IMR-90 (cell line): Measurements from ENCODE around the gene FTO. TPM values are rescaled to one million over a fixed set of nuclear protein-coding genes. Genes with fewer than 3 reads are reported as not detected.
"Not testable (repeated sequence)": the region's sequence is repeated elsewhere in the genome, so short reads cannot be mapped to it uniquely, and the experiment has no call there.

ENCODE experiments used
- ATAC-seq: fragments of 200-7000 bp; cut with Tn5 transposase; 2 replicates; pipeline ENCODE4 v1.9.1; 2020; ENCODE audit warnings: low read depth, mild to moderate bottlenecking, moderate library complexity
- BruUV-seq: library from RNA; stranded (reverse); fragments of 400-500 nt; replicated peaks from 2 replicates; lab custom pipeline; 2021; lab: Mats Ljungman, UMichigan
- CTCF ChIA-PET: fragments of 300-600 bp; formaldehyde crosslinking; extraction: SDS; loops from one replicate; lab custom pipeline; 2021; ENCODE audit warnings: antibody characterized with exemption; lab: Yijun Ruan, JAX
- POLR2A ChIA-PET: fragments of 300-600 bp; sonication (Branson Sonifier 250); formaldehyde crosslinking; loops from one replicate; lab custom pipeline; 2022; ENCODE audit warnings: antibody characterized with exemption; ENCODE audit not compliant: unreplicated experiment; lab: Charles Lee
- DNase-seq: peaks from one replicate; pipeline ENCODE4 v3.0.0; 2013
- H2AFZ ChIP-seq: replicated peaks from 2 replicates; pipeline ENCODE3; 2013; ENCODE audit warnings: low read length, mild to moderate bottlenecking; ENCODE audit not compliant: poor library complexity
- H2AK5ac ChIP-seq: 2 replicates; pipeline ENCODE4 v1.6.1; 2013; ENCODE audit warnings: low read depth, low read length, inconsistent platforms
- H2AK9ac ChIP-seq: replicated peaks from 2 replicates; pipeline ENCODE3; 2013; ENCODE audit warnings: mild to moderate bottlenecking, low read depth, low read length, moderate library complexity; ENCODE audit not compliant: poor library complexity
- H2BK120ac ChIP-seq: 2 replicates; pipeline ENCODE4 v1.6.1; 2013; ENCODE audit warnings: low read depth, low read length, inconsistent platforms
- H2BK15ac ChIP-seq: 3 replicates; pipeline ENCODE4 v1.6.1; 2013; ENCODE audit warnings: low read depth, low read length, inconsistent platforms
- H2BK20ac ChIP-seq: 2 replicates; pipeline ENCODE4 v1.6.1; 2013; ENCODE audit warnings: low read depth, mild to moderate bottlenecking, inconsistent platforms, low read length, moderate library complexity
- H2BK5ac ChIP-seq: 2 replicates; pipeline ENCODE4 v1.6.1; 2013; ENCODE audit warnings: mild to moderate bottlenecking, low read depth, low read length, inconsistent platforms; ENCODE audit not compliant: poor library complexity, severe bottlenecking
- H3K14ac ChIP-seq: replicated peaks from 2 replicates; pipeline ENCODE4 v1.6.1; 2013; ENCODE audit warnings: low read depth, low read length, inconsistent platforms
- H3K18ac ChIP-seq: 2 replicates; pipeline ENCODE4 v1.6.1; 2013; ENCODE audit warnings: low read depth, low read length, control low read depth
- H3K23ac ChIP-seq: 2 replicates; pipeline ENCODE4 v1.6.1; 2013; ENCODE audit warnings: low read depth, low read length, inconsistent platforms
- H3K27ac ChIP-seq: 2 replicates; pipeline ENCODE4 v1.5.1; 2013; ENCODE audit warnings: mild to moderate bottlenecking, control low read depth, low read length; ENCODE audit not compliant: insufficient read depth
- H3K27me3 ChIP-seq: 2 replicates; pipeline ENCODE4 v1.6.1; 2013; ENCODE audit warnings: low read length; ENCODE audit not compliant: control insufficient read depth, insufficient read depth
- H3K36me3 ChIP-seq: 2 replicates; pipeline ENCODE4 v1.6.1; 2013; ENCODE audit warnings: low read length, mixed read lengths; ENCODE audit not compliant: control insufficient read depth, insufficient read depth
- H3K4ac ChIP-seq: 2 replicates; pipeline ENCODE4 v1.6.1; 2013; ENCODE audit warnings: low read depth, low read length, inconsistent platforms
- H3K4me1 ChIP-seq: 2 replicates; pipeline ENCODE4 v1.6.1; 2013; ENCODE audit warnings: low read length, mixed read lengths; ENCODE audit not compliant: control insufficient read depth, insufficient read depth
- H3K4me2 ChIP-seq: 2 replicates; pipeline ENCODE4 v1.6.1; 2013; ENCODE audit warnings: low read depth, mild to moderate bottlenecking, control low read depth, low read length, moderate library complexity
- H3K4me3 ChIP-seq: 2 replicates; pipeline ENCODE4 v1.5.1; 2013; ENCODE audit warnings: low read depth, mild to moderate bottlenecking, control low read depth, low read length, moderate library complexity; ENCODE audit not compliant: insufficient read depth
- H3K56ac ChIP-seq: 2 replicates; pipeline ENCODE4 v1.6.1; 2013; ENCODE audit warnings: low read length, inconsistent platforms; ENCODE audit not compliant: insufficient read depth; ENCODE audit errors: extremely low read depth
- H3K79me1 ChIP-seq, 2 experiments: 2 replicates each; pipeline ENCODE4 v1.6.1; 2013; ENCODE audit warnings: low read length in 2 of 2, inconsistent platforms in 1 of 2, low read depth in 1 of 2
- H3K9ac ChIP-seq: 2 replicates; pipeline ENCODE4 v1.6.1; 2013; ENCODE audit warnings: low read depth, low read length, control low read depth
- H3K9me1 ChIP-seq: 2 replicates; pipeline ENCODE4 v1.6.1; 2013; ENCODE audit warnings: low read length, inconsistent platforms; ENCODE audit not compliant: insufficient read depth
- H3K9me3 ChIP-seq: 2 replicates; pipeline ENCODE4 v1.6.1; 2013; ENCODE audit warnings: low read length; ENCODE audit not compliant: control insufficient read depth, insufficient read depth
- H4K20me1 ChIP-seq: 2 replicates; pipeline ENCODE4 v1.6.1; 2013; ENCODE audit warnings: low read length, inconsistent platforms; ENCODE audit not compliant: insufficient read depth
- H4K5ac ChIP-seq: 2 replicates; pipeline ENCODE4 v1.6.1; 2013; ENCODE audit warnings: mild to moderate bottlenecking, low read depth, low read length, control low read depth
- H4K8ac ChIP-seq, 2 experiments: 2 replicates each; pipeline ENCODE4 v1.6.1; 2013; ENCODE audit warnings: low read depth in 2 of 2, low read length in 2 of 2, control low read depth in 1 of 2, inconsistent platforms in 1 of 2
- H4K91ac ChIP-seq: 2 replicates; pipeline ENCODE4 v1.6.1; 2013; ENCODE audit warnings: low read depth, low read length, inconsistent platforms; ENCODE audit not compliant: insufficient read depth
- FOS ChIP-seq: fragments of 150-350 bp; IDR thresholded peaks from 2 replicates; pipeline ENCODE4 v1.6.1; 2016; ENCODE audit warnings: low read depth, low read length
- WGBS, 2 experiments: methylation state at CpG; one replicate each; pipeline versions ENCODE4 v1.1.5 to v1.1.7; 2013; ENCODE audit warnings: missing lambda C conversion rate in 2 of 2; ENCODE audit not compliant: insufficient read length in 1 of 2; ENCODE audit errors: extremely low coverage in 2 of 2; 5-methylcytosine and 5-hydroxymethylcytosine counted together
- dilution Hi-C: fragments of 300-500 bp; cut with HindIII; formaldehyde crosslinking; loops from one replicate; pipeline ENCODE4 v1.14.3; 2018; ENCODE audit warnings: low sequenced_read_pairs; ENCODE audit not compliant: unreplicated experiment
- in situ Hi-C: fragments of 300-500 bp; cut with MboI; formaldehyde crosslinking; loops from 3 replicates; pipeline ENCODE4 v1.14.3; 2019; ENCODE audit warnings: low sequenced_read_pairs, inconsistent platforms, mixed read lengths
- intact Hi-C: fragments of 100-400 bp; cut with micrococcal nuclease; formaldehyde crosslinking; loops from 2 replicates; pipeline ENCODE4 v1.10.0; 2022
- polyA plus RNA-seq, 3 experiments: library from polyadenylated mRNA; depleted of rRNA; stranded (reverse); fragments of >200 nt; gene quantifications; 2 replicates each; pipeline ENCODE4 v1.2.3, GENCODE V29; 2012; ENCODE audit warnings: low replicate concordance in 1 of 3
- total RNA-seq: library from RNA; depleted of rRNA; stranded (reverse); fragments of >200 nt; gene quantifications from 2 replicates; pipeline ENCODE4 v1.2.3, GENCODE V29; 2012

FTO gene
- total and polyA plus RNA-seq, 2 of the 4 experiments (the other 2 are of a cell fraction), result 70.3 to 132 TPM

- no peak overlapping the region for H2BK20ac ChIP-seq
- no peak overlapping the region for H2BK5ac ChIP-seq
- H3K27ac ChIP-seq, result no peak overlapping the region
- H2AK9ac ChIP-seq, result no peak overlapping the region
- H4K20me1 ChIP-seq, result no peaks in the 10 kb centered on the region
- H3K9ac ChIP-seq, result no peak overlapping the region
- BruUV-seq, result no TSS peak
- no peak overlapping the region for H4K91ac ChIP-seq
- ChIA-PET POLR2A (no interaction called here), CTCF (no interaction called here)
- no peak overlapping the region for H3K4ac ChIP-seq
- no peaks in the 10 kb centered on the region for H3K9me1 ChIP-seq
- DNase-seq (no peak), ATAC-seq (no peak)
- H3K4me3 ChIP-seq, result no peak overlapping the region
- H3K4me1 ChIP-seq, result no peaks in the 10 kb centered on the region
- no peaks in the 10 kb centered on the region for H3K36me3 ChIP-seq
- no peak overlapping the region for H3K18ac ChIP-seq
- no peaks in the 10 kb centered on the region for H3K79me1 ChIP-seq
- no peak overlapping the region for H4K8ac ChIP-seq
- in situ Hi-C loops (no loop called here), intact Hi-C loops (no loop called here), dilution Hi-C loops (no loop called here)
- TF ChIP-seq FOS, result no peak
- H3K4me2 ChIP-seq, result no peak overlapping the region
- H3K27me3 ChIP-seq, result peaks cover 24% of the 10 kb centered on the region
- H4K5ac ChIP-seq, result no peak overlapping the region
- H2BK120ac ChIP-seq, result no peak overlapping the region
- H3K23ac ChIP-seq, result no peak overlapping the region
- no peak overlapping the region for H3K56ac ChIP-seq
- H2AFZ ChIP-seq, result no peak overlapping the region
- H3K14ac ChIP-seq, result no peak overlapping the region
- no peak overlapping the region for H2AK5ac ChIP-seq
- H2BK15ac ChIP-seq, result no peak overlapping the region
- WGBS, 2 experiments, result no CpG with 5 or more reads among the region's 3 CpGs
- H3K9me3 ChIP-seq, result no peaks in the 10 kb centered on the region
These were observed 476.7 kb downstream of the FTO start for GRCh38 chr16:54180421-54181359.

GRCh38 chr16:54181683-54182329 is 477.9 kb downstream of the FTO start:
- in situ Hi-C loops, BruUV-seq, H3K36me3 ChIP-seq, H3K79me1 ChIP-seq, H3K27ac ChIP-seq, H3K9me3 ChIP-seq, H3K14ac ChIP-seq, H3K9ac ChIP-seq, H2BK120ac ChIP-seq, H2BK5ac ChIP-seq, H2AFZ ChIP-seq, H4K5ac ChIP-seq, H4K91ac ChIP-seq, H2BK20ac ChIP-seq, H2AK5ac ChIP-seq, H3K56ac ChIP-seq, H2BK15ac ChIP-seq, H4K20me1 ChIP-seq, H3K18ac ChIP-seq, DNase-seq, H3K23ac ChIP-seq, ATAC-seq, H3K4ac ChIP-seq, POLR2A ChIA-PET, H3K4me2 ChIP-seq, intact Hi-C loops, H3K4me3 ChIP-seq, CTCF ChIA-PET, dilution Hi-C loops, H3K9me1 ChIP-seq, H2AK9ac ChIP-seq, H3K4me1 ChIP-seq, H4K8ac ChIP-seq: not testable (repeated sequence)
- 61% methylated on average over 3 of the region's 10 CpGs; no CpG with 5 or more reads in 1 of the 2 experiments for WGBS, 2 experiments
- H3K27me3 ChIP-seq, result peaks cover 19% of the 10 kb centered on the region
